ENCODE results near the gene EML5.

Gene EML5

DNA sequence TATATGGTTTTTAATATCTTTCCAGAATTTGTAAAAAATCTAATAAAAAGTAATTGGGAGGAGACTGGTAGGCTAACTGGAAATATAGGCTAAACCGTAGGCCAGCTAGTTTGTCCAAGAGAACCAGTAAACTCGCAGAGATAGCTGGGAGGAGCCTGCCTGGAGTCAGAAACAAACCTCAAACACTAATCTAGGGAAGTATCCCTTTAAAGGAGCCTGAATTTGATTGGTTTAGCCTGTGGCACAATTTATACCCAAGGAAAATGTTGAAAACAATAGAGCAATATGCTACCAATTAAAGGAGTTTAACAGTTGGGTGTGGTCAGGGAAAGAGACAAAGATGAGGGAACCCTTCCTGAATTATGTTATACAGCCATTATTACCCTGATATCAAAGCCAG, 109.6 kb downstream of the EML5 start:
- Histone ChIP-seq H3K36me3 (ENCODE audit: control insufficient read depth in 1 of 2, insufficient read depth in 2 of 2, low read length in 2 of 2) (no peaks in the 10 kb centered on the region), H3K9me3 (ENCODE audit: control insufficient read depth in 1 of 2, low read length in 2 of 2) (no peaks in the 10 kb centered on the region), H3K27me3 (ENCODE audit: control insufficient read depth in 1 of 2, insufficient read depth in 2 of 2, low read length in 2 of 2) (no peaks in the 10 kb centered on the region), H3K4me1 (ENCODE audit: control insufficient read depth in 1 of 2, insufficient read depth in 2 of 2, low read length in 2 of 2) (no peaks in the 10 kb centered on the region), H3K9ac (ENCODE audit: low read depth in 1 of 2, low read length in 2 of 2) (no peak overlapping the region), H3K4me3 (ENCODE audit: low read depth in 1 of 2, low read length in 2 of 2) (no peak overlapping the region), H3K27ac (ENCODE audit: low read depth, low read length) (no peak overlapping the region)

- no peaks in the 10 kb centered on the region for H3K27me3 ChIP-seq (ENCODE audit: control insufficient read depth in 1 of 2, insufficient read depth in 2 of 2, low read length in 2 of 2)
- no peaks in the 10 kb centered on the region for H3K36me3 ChIP-seq (ENCODE audit: control insufficient read depth in 1 of 2, insufficient read depth in 2 of 2, low read length in 2 of 2)
- H3K4me1 ChIP-seq (ENCODE audit: control insufficient read depth in 1 of 2, insufficient read depth in 2 of 2, low read length in 2 of 2) = no peaks in the 10 kb centered on the region
- no peak overlapping the region for H3K9ac ChIP-seq (ENCODE audit: low read depth in 1 of 2, low read length in 2 of 2)
- no peak overlapping the region for H3K27ac ChIP-seq (ENCODE audit: low read depth, low read length)
- H3K4me3 ChIP-seq (ENCODE audit: low read depth in 1 of 2, low read length in 2 of 2) = no peak overlapping the region
- H3K9me3 ChIP-seq (ENCODE audit: control insufficient read depth in 1 of 2, low read length in 2 of 2) = no peaks in the 10 kb centered on the region
These were observed 110.1 kb downstream of the EML5 start for GRCh38 chr14:88682495-88683114.

- Histone ChIP-seq H3K9ac (ENCODE audit: low read depth in 1 of 2, low read length in 2 of 2) (no peak overlapping the region), H3K27ac (ENCODE audit: low read depth, low read length) (no peak overlapping the region), H3K9me3 (ENCODE audit: control insufficient read depth in 1 of 2, low read length in 2 of 2) (no peaks in the 10 kb centered on the region), H3K4me3 (ENCODE audit: low read depth in 1 of 2, low read length in 2 of 2) (no peak overlapping the region), H3K4me1 (ENCODE audit: control insufficient read depth in 1 of 2, insufficient read depth in 2 of 2, low read length in 2 of 2) (no peaks in the 10 kb centered on the region), H3K27me3 (ENCODE audit: control insufficient read depth in 1 of 2, insufficient read depth in 2 of 2, low read length in 2 of 2) (no peaks in the 10 kb centered on the region), H3K36me3 (ENCODE audit: control insufficient read depth in 1 of 2, insufficient read depth in 2 of 2, low read length in 2 of 2) (no peaks in the 10 kb centered on the region)
These were observed 110.8 kb downstream of the EML5 start for GRCh38 chr14:88681755-88682494.

DNA sequence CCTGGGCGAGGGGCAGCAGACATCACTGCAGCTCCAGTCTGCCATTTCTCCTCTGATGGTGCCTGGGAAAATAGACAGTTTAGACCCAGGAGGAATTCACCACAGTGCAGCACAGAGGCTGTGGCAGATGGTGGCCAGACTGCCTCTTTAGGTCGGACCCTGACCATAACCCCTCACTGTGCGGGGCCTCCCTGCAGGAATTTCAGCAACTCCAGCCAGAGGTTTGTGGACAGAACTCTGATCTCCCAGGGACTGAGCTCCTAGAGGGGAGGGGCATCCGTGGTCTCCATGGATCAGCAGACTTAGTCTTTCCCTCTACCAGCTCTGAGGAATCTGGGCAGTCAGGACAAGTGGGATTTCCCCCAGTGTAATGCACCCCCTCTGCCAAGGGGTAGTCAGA, 123.4 kb downstream of the EML5 start:
- H3K27me3 ChIP-seq (ENCODE audit: control insufficient read depth in 1 of 2, insufficient read depth in 2 of 2, low read length in 2 of 2) = no peaks in the 10 kb centered on the region
- H3K9ac ChIP-seq (ENCODE audit: low read depth in 1 of 2, low read length in 2 of 2) = no peak overlapping the region
- no peak overlapping the region for H3K4me3 ChIP-seq (ENCODE audit: low read depth in 1 of 2, low read length in 2 of 2)

DNA sequence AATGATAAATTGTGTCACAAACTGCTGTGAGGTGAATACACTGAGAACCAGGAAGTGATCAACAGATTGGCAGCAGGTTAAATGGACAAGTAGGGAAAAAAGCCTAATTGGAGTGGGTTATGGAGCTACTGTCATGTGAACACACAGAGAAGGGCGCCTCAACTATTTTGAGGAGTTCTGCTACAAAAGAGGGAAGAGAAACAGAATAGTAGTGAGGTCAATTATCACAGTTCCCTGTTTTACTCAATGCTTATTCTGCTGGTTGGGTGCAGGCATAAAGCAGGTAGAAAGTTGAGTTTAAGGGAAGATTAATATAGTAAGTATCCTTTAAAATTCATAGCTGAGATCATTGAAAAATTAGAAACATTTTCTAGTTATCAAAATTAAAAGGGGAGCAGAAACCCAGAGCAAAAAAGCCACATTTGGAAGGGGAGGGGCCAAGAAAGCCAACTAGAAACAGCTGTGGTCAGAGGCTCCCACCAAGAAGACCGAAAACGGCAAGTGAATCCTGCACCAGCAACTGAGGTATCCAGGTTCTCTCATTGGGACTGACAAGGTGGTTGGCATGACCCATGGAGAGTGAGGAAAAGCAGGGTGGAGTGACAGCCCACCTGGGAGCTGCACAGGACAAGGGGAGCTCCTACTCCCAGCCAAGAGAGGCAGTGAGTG, 124.2 kb downstream of the EML5 start:
- Histone ChIP-seq H3K9ac (ENCODE audit: low read depth in 1 of 2, low read length in 2 of 2) (no peak overlapping the region), H3K27me3 (ENCODE audit: control insufficient read depth in 1 of 2, insufficient read depth in 2 of 2, low read length in 2 of 2) (no peaks in the 10 kb centered on the region), H3K4me1 (ENCODE audit: control insufficient read depth in 1 of 2, insufficient read depth in 2 of 2, low read length in 2 of 2) (peaks cover 0 to 3% of the 10 kb centered on the region in 2 donors), H3K27ac (ENCODE audit: low read depth, low read length) (no peak overlapping the region), H3K36me3 (ENCODE audit: control insufficient read depth in 1 of 2, insufficient read depth in 2 of 2, low read length in 2 of 2) (no peaks in the 10 kb centered on the region), H3K4me3 (ENCODE audit: low read depth in 1 of 2, low read length in 2 of 2) (no peak overlapping the region), H3K9me3 (ENCODE audit: control insufficient read depth in 1 of 2, low read length in 2 of 2) (no peaks in the 10 kb centered on the region)

More for the DNA sequence above, 123.4 kb downstream of the EML5 start:
- H3K36me3 ChIP-seq (ENCODE audit: control insufficient read depth in 1 of 2, insufficient read depth in 2 of 2, low read length in 2 of 2) = no peaks in the 10 kb centered on the region
- H3K9me3 ChIP-seq (ENCODE audit: control insufficient read depth in 1 of 2, low read length in 2 of 2) = no peaks in the 10 kb centered on the region
- peaks cover 0 to 3% of the 10 kb centered on the region in 2 donors for H3K4me1 ChIP-seq (ENCODE audit: control insufficient read depth in 1 of 2, insufficient read depth in 2 of 2, low read length in 2 of 2)
- no peak overlapping the region for H3K27ac ChIP-seq (ENCODE audit: low read depth, low read length)

DNA sequence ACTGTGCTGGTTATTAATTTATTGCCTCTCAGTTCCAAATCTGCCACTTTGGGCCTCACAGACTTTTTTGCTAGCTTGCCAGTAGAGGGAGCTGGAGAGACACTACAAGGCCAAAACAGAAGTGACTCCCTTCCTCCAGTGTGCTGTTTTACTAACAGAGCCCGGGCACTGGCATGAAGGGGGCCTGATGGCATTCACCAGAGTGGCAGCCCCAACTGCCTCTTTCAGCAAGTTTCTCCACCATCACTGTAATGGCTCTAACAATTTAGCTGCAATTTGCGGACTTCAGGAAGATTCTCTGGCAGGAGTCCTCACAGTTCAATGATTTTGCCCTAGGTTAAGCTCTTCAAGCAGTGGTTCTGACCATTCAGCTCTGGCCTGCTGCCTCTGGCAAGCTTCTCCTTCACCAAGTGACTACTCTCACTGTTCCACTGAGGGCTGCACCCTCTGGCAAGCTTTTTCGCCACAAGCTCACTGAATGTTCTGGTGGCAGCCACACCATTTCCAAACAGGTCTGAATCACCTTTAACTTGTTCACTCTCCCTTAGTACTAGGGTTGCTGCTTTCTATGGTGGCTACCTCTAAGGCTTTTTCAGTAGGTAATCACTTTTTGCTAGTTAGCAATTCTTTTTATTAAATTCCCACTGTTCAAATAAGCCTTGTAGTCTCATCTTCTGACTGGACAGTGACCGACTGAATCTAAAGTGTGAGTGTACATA, 125.0 kb downstream of the EML5 start:
- no peaks in the 10 kb centered on the region for H3K27me3 ChIP-seq (ENCODE audit: control insufficient read depth in 1 of 2, insufficient read depth in 2 of 2, low read length in 2 of 2)
- H3K27ac ChIP-seq (ENCODE audit: low read depth, low read length) = no peak overlapping the region
- no peak overlapping the region for H3K4me3 ChIP-seq (ENCODE audit: low read depth in 1 of 2, low read length in 2 of 2)
- no peaks in the 10 kb centered on the region for H3K9me3 ChIP-seq (ENCODE audit: control insufficient read depth in 1 of 2, low read length in 2 of 2)
- H3K36me3 ChIP-seq (ENCODE audit: control insufficient read depth in 1 of 2, insufficient read depth in 2 of 2, low read length in 2 of 2) = no peaks in the 10 kb centered on the region
- H3K9ac ChIP-seq (ENCODE audit: low read depth in 1 of 2, low read length in 2 of 2) = no peak overlapping the region
- peaks cover 0 to 3% of the 10 kb centered on the region in 2 donors for H3K4me1 ChIP-seq (ENCODE audit: control insufficient read depth in 1 of 2, insufficient read depth in 2 of 2, low read length in 2 of 2)

DNA sequence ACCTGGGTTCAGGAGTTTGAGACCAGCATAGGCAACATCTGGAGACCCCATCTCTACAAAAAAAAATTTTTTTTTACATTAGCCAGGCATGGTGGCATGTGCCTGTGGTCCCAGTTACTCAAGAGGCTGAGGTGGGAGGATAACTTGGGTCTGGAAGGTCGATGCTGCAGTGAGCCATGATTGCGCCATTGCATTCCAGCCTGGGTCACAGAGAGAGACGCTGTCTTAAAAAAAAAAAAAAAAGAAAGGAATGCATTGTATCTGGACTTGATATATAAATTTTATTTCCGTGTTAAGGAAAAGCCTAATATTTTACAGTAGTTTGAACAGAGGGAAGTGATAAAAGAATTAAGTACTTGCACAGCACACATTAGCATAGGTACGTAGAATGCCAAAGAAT, 132.7 kb downstream of the EML5 start:
- no peaks in the 10 kb centered on the region for H3K4me1 ChIP-seq (ENCODE audit: control insufficient read depth in 1 of 2, insufficient read depth in 2 of 2, low read length in 2 of 2)
- no peaks in the 10 kb centered on the region for H3K27me3 ChIP-seq (ENCODE audit: control insufficient read depth in 1 of 2, insufficient read depth in 2 of 2, low read length in 2 of 2)
- no peaks in the 10 kb centered on the region for H3K36me3 ChIP-seq (ENCODE audit: control insufficient read depth in 1 of 2, insufficient read depth in 2 of 2, low read length in 2 of 2)
- H3K9ac ChIP-seq (ENCODE audit: low read depth in 1 of 2, low read length in 2 of 2) = no peak overlapping the region
- H3K4me3 ChIP-seq (ENCODE audit: low read depth in 1 of 2, low read length in 2 of 2) = no peak overlapping the region
- no peaks in the 10 kb centered on the region for H3K9me3 ChIP-seq (ENCODE audit: control insufficient read depth in 1 of 2, low read length in 2 of 2)
- H3K27ac ChIP-seq (ENCODE audit: low read depth, low read length) = no peak overlapping the region

GRCh38 chr14:88639221-88639620, 153.5 kb downstream of the EML5 start:
- no peak overlapping the region for H3K27ac ChIP-seq (ENCODE audit: low read depth, low read length)
- H3K4me3 ChIP-seq (ENCODE audit: low read depth in 1 of 2, low read length in 2 of 2) = no peak overlapping the region
- no peaks in the 10 kb centered on the region for H3K36me3 ChIP-seq (ENCODE audit: control insufficient read depth in 1 of 2, insufficient read depth in 2 of 2, low read length in 2 of 2)
- H3K4me1 ChIP-seq (ENCODE audit: control insufficient read depth in 1 of 2, insufficient read depth in 2 of 2, low read length in 2 of 2) = no peaks in the 10 kb centered on the region
- H3K27me3 ChIP-seq (ENCODE audit: control insufficient read depth in 1 of 2, insufficient read depth in 2 of 2, low read length in 2 of 2) = no peaks in the 10 kb centered on the region
- peaks cover 0 to 2% of the 10 kb centered on the region in 2 donors for H3K9me3 ChIP-seq (ENCODE audit: control insufficient read depth in 1 of 2, low read length in 2 of 2)
- no peak overlapping the region for H3K9ac ChIP-seq (ENCODE audit: low read depth in 1 of 2, low read length in 2 of 2)

GRCh38 chr14:88632512-88632911, 160.2 kb downstream of the EML5 start:
- Histone ChIP-seq H3K27me3 (ENCODE audit: control insufficient read depth in 1 of 2, insufficient read depth in 2 of 2, low read length in 2 of 2) (no peaks in the 10 kb centered on the region), H3K4me1 (ENCODE audit: control insufficient read depth in 1 of 2, insufficient read depth in 2 of 2, low read length in 2 of 2) (no peaks in the 10 kb centered on the region), H3K36me3 (ENCODE audit: control insufficient read depth in 1 of 2, insufficient read depth in 2 of 2, low read length in 2 of 2) (no peaks in the 10 kb centered on the region), H3K27ac (ENCODE audit: low read depth, low read length) (no peak overlapping the region), H3K4me3 (ENCODE audit: low read depth in 1 of 2, low read length in 2 of 2) (no peak overlapping the region), H3K9me3 (ENCODE audit: control insufficient read depth in 1 of 2, low read length in 2 of 2) (no peaks in the 10 kb centered on the region), H3K9ac (ENCODE audit: low read depth in 1 of 2, low read length in 2 of 2) (no peak overlapping the region)

- no peak overlapping the region for H3K9ac ChIP-seq (ENCODE audit: low read depth in 1 of 2, low read length in 2 of 2)
- H3K27me3 ChIP-seq (ENCODE audit: control insufficient read depth in 1 of 2, insufficient read depth in 2 of 2, low read length in 2 of 2) = no peaks in the 10 kb centered on the region
- H3K4me3 ChIP-seq (ENCODE audit: low read depth in 1 of 2, low read length in 2 of 2) = no peak overlapping the region
- H3K4me1 ChIP-seq (ENCODE audit: control insufficient read depth in 1 of 2, insufficient read depth in 2 of 2, low read length in 2 of 2) = no peaks in the 10 kb centered on the region
- no peaks in the 10 kb centered on the region for H3K9me3 ChIP-seq (ENCODE audit: control insufficient read depth in 1 of 2, low read length in 2 of 2)
- no peak overlapping the region for H3K27ac ChIP-seq (ENCODE audit: low read depth, low read length)
- H3K36me3 ChIP-seq (ENCODE audit: control insufficient read depth in 1 of 2, insufficient read depth in 2 of 2, low read length in 2 of 2) = no peaks in the 10 kb centered on the region
These were observed 161.7 kb downstream of the EML5 start for GRCh38 chr14:88631091-88631490.
